KBM-7 (cell line): ENCODE data around the gene PCDHGC3.

Experiments
- DNase-seq: peaks from one replicate; pipeline ENCODE4 v3.0.0-alpha.2; 2015
- in situ Hi-C: fragments of 300-500 bp; cut with MboI; formaldehyde crosslinking; loops from 2 replicates; pipeline ENCODE4 v1.14.3; 2020; ENCODE audit warnings: low sequenced_read_pairs, low pct_unique_long_range_greater_than_20kb, mixed read lengths

PCDHGC3 gene

GRCh38 chr5:141503681-141504080 is 27.9 kb downstream of the PCDHGC3 start:
- in situ Hi-C loops, result no loop called here

GRCh38 chr5:141504216-141504615 is 28.4 kb downstream of the PCDHGC3 start:
- in situ Hi-C loops, result no loop called here
- no peak for DNase-seq

More at GRCh38 chr5:141503681-141504080, 27.9 kb downstream of the PCDHGC3 start:
- no peak for DNase-seq

GRCh38 chr5:141506381-141507155 is 30.8 kb downstream of the PCDHGC3 start:
- DNase-seq, result no peak
- in situ Hi-C loops, result no loop called here

- DNase-seq, result peak; percentile 87
- in situ Hi-C loops, result no loop called here
Observed at GRCh38 chr5:141507387-141508091, 31.8 kb downstream of the PCDHGC3 start.

- peak; percentile 52 for DNase-seq
- in situ Hi-C loops, result no loop called here
Observed at GRCh38 chr5:141508440-141508797, 32.7 kb downstream of the PCDHGC3 start.

GRCh38 chr5:141508798-141509611 is 33.2 kb downstream of the PCDHGC3 start:
- in situ Hi-C loops, result no loop called here
- DNase-seq, result peak; percentile 95

- no peak for DNase-seq
- in situ Hi-C loops, result no loop called here
Observed at GRCh38 chr5:141510160-141510559, 34.4 kb downstream of the PCDHGC3 start.

- in situ Hi-C loops, result no loop called here
- DNase-seq, result no peak
Observed at GRCh38 chr5:141510850-141511601, 35.3 kb downstream of the PCDHGC3 start.

GRCh38 chr5:141511771-141512325 is 36.1 kb downstream of the PCDHGC3 start:
- in situ Hi-C loops, result no loop called here
- DNase-seq, result no peak

- in situ Hi-C loops, result no loop called here
- peak; percentile 73 for DNase-seq
Observed at GRCh38 chr5:141512390-141512910, 36.7 kb downstream of the PCDHGC3 start.

- DNase-seq, result no peak
- in situ Hi-C loops, result no loop called here
Observed at GRCh38 chr5:141512911-141513626, 37.3 kb downstream of the PCDHGC3 start.

GRCh38 chr5:141513627-141514329 is 38.0 kb downstream of the PCDHGC3 start:
- in situ Hi-C loops, result no loop called here
- peak; percentile 54 for DNase-seq

GRCh38 chr5:141514330-141515133 is 38.8 kb downstream of the PCDHGC3 start:
- in situ Hi-C loops, result no loop called here
- DNase-seq, result no peak

GRCh38 chr5:141515141-141515540 is 39.4 kb downstream of the PCDHGC3 start:
- no peak for DNase-seq
- in situ Hi-C loops, result no loop called here

- in situ Hi-C loops, result no loop called here
- no peak for DNase-seq
Observed at GRCh38 chr5:141515946-141516671, 40.3 kb downstream of the PCDHGC3 start.

- no peak for DNase-seq
- in situ Hi-C loops, result no loop called here
Observed at GRCh38 chr5:141516672-141517025, 40.9 kb downstream of the PCDHGC3 start.
